Loucy (cell line): ENCODE results near the gene IGSF21.
A peak's percentile ranks its signal among the peaks of the same experiment; 100 is the strongest.

Experiments
- H2AFZ ChIP-seq: fragments of 200-600 bp; sonication (generic); 2 replicates; pipeline ENCODE4 v1.6.0; 2016; ENCODE audit warnings: antibody characterized with exemption, mild to moderate bottlenecking, low read length, moderate library complexity
- H3F3A ChIP-seq: fragments of 200-600 bp; 2 replicates; pipeline ENCODE4 v1.6.0; 2016; ENCODE audit warnings: antibody characterized with exemption, low read depth, mild to moderate bottlenecking
- H3K27me3 ChIP-seq: fragments of 200-600 bp; sonication (generic); 2 replicates; pipeline ENCODE4 v1.6.1; 2014; ENCODE audit warnings: low read length, mild to moderate bottlenecking; ENCODE audit not compliant: insufficient read depth, poor library complexity, severe bottlenecking
- H3K36me3 ChIP-seq: fragments of 200-600 bp; sonication (generic); 2 replicates; pipeline ENCODE4 v1.6.1; 2016; ENCODE audit warnings: low read length; ENCODE audit not compliant: insufficient read depth
- H3K4me1 ChIP-seq: fragments of 200-600 bp; sonication (generic); 2 replicates; pipeline ENCODE4 v1.5.1; 2014; ENCODE audit warnings: low read length, mild to moderate bottlenecking; ENCODE audit not compliant: insufficient read depth, poor library complexity, severe bottlenecking
- H3K4me2 ChIP-seq: fragments of 200-600 bp; sonication (generic); 2 replicates; pipeline ENCODE4 v1.6.0; 2014; ENCODE audit warnings: antibody characterized with exemption, low read length, low read depth, mild to moderate bottlenecking; ENCODE audit not compliant: poor library complexity, severe bottlenecking
- H3K4me3 ChIP-seq: fragments of 200-600 bp; sonication (generic); 2 replicates; pipeline ENCODE4 v1.5.1; 2014; ENCODE audit warnings: low read length, mild to moderate bottlenecking, mixed read lengths; ENCODE audit not compliant: poor library complexity, severe bottlenecking
- H3K79me2 ChIP-seq: fragments of 200-600 bp; sonication (generic); 2 replicates; pipeline ENCODE4 v1.6.1; 2014; ENCODE audit warnings: low read length; ENCODE audit not compliant: insufficient read depth
- H3K9ac ChIP-seq: fragments of 200-600 bp; sonication (generic); 2 replicates; pipeline ENCODE4 v1.6.0; 2014; ENCODE audit warnings: mild to moderate bottlenecking, low read depth, low read length, moderate library complexity; ENCODE audit not compliant: poor library complexity, severe bottlenecking
- H3K9me2 ChIP-seq: fragments of 200-600 bp; sonication (generic); replicated peaks from 2 replicates; pipeline ENCODE4 v1.6.1; 2016; ENCODE audit warnings: low read depth, low read length, mixed read lengths
- H3K9me3 ChIP-seq: fragments of 200-600 bp; sonication (generic); 2 replicates; pipeline ENCODE4 v1.6.1; 2014; ENCODE audit warnings: mild to moderate bottlenecking, antibody characterized with exemption, low read length, low read depth; ENCODE audit not compliant: insufficient read depth
- H4K20me1 ChIP-seq: fragments of 200-600 bp; sonication (generic); 2 replicates; pipeline ENCODE4 v1.6.0; 2014; ENCODE audit warnings: antibody characterized with exemption, low read length, mild to moderate bottlenecking; ENCODE audit not compliant: insufficient read depth, poor library complexity, severe bottlenecking
- CTCF ChIP-seq: fragments of 200-600 bp; sonication (generic); conservative IDR thresholded peaks from 2 replicates; pipeline ENCODE4 v1.5.1; 2014; ENCODE audit warnings: mild to moderate bottlenecking, antibody characterized with exemption, low read length
- EZH2phosphoT487 ChIP-seq: fragments of 200-600 bp; IDR thresholded peaks from 2 replicates; pipeline ENCODE4 v1.6.1; 2018; ENCODE audit warnings: antibody characterized with exemption, mild to moderate bottlenecking, moderate library complexity, borderline replicate concordance

The IGSF21 gene

GRCh38 chr1:18297896-18298648 lies 190.5 kb downstream of the IGSF21 start:
- H3K4me2 ChIP-seq = no peak overlapping the region
- no peaks in the 10 kb centered on the region for H3K79me2 ChIP-seq
- no peaks in the 10 kb centered on the region for H3K27me3 ChIP-seq
- TF ChIP-seq CTCF (no peak), EZH2phosphoT487 (no peak)
- no peak overlapping the region for H2AFZ ChIP-seq
- no peaks in the 10 kb centered on the region for H3K4me1 ChIP-seq
- no peaks in the 10 kb centered on the region; the same call in 1 of the 2 replicates for H3K9me3 ChIP-seq
- H4K20me1 ChIP-seq = no peaks in the 10 kb centered on the region
- no peak overlapping the region for H3K4me3 ChIP-seq
- no peaks in the 10 kb centered on the region for H3K36me3 ChIP-seq
- no peaks in the 10 kb centered on the region for H3F3A ChIP-seq
- H3K9me2 ChIP-seq = no peaks in the 10 kb centered on the region
- H3K9ac ChIP-seq = no peak overlapping the region

- H2AFZ ChIP-seq = no peak overlapping the region
- TF ChIP-seq CTCF (peak; percentile 71), EZH2phosphoT487 (no peak)
- H3K79me2 ChIP-seq = no peaks in the 10 kb centered on the region
- no peaks in the 10 kb centered on the region for H3F3A ChIP-seq
- H4K20me1 ChIP-seq = no peaks in the 10 kb centered on the region
- no peaks in the 10 kb centered on the region for H3K27me3 ChIP-seq
- H3K4me1 ChIP-seq = no peaks in the 10 kb centered on the region
- no peak overlapping the region for H3K9ac ChIP-seq
- no peaks in the 10 kb centered on the region for H3K36me3 ChIP-seq
- no peaks in the 10 kb centered on the region; the same call in 1 of the 2 replicates for H3K9me3 ChIP-seq
- H3K4me3 ChIP-seq = no peak overlapping the region
- H3K9me2 ChIP-seq = no peaks in the 10 kb centered on the region
- no peak overlapping the region for H3K4me2 ChIP-seq
Measured at GRCh38 chr1:18299441-18300338, 192.1 kb downstream of the IGSF21 start.

GRCh38 chr1:18300376-18300775 lies 192.8 kb downstream of the IGSF21 start:
- Histone ChIP-seq H3K27me3 (no peaks in the 10 kb centered on the region), H3K9ac (no peak overlapping the region), H3K9me3 (no peaks in the 10 kb centered on the region), H3K4me3 (no peak overlapping the region), H3K4me1 (no peaks in the 10 kb centered on the region), H4K20me1 (no peaks in the 10 kb centered on the region), H2AFZ (no peak overlapping the region), H3F3A (no peaks in the 10 kb centered on the region), H3K9me2 (no peaks in the 10 kb centered on the region), H3K79me2 (no peaks in the 10 kb centered on the region), H3K36me3 (no peaks in the 10 kb centered on the region), H3K4me2 (no peak overlapping the region)
- TF ChIP-seq EZH2phosphoT487 (no peak), CTCF (no peak)
